K562 (cell line): ENCODE measurements around the gene PRR16. TPM values are rescaled to one million over a fixed set of nuclear protein-coding genes. Genes with fewer than 3 reads are reported as not detected.
A peak's percentile ranks its signal among the peaks of the same experiment; 100 is the strongest.

Experiments used
- AFF1 ChIP-seq, 2 experiments: fragments of 450-650 bp; IDR thresholded peaks; 2 replicates each; pipeline ENCODE4 v1.6.1; 2018; ENCODE audit warnings: mild to moderate bottlenecking in 2 of 2, low read depth in 1 of 2; ENCODE audit not compliant: partially characterized antibody in 2 of 2
- BRF1 ChIP-seq: IDR thresholded peaks from 3 replicates; pipeline ENCODE4 v1.6.1; 2011; ENCODE audit warnings: borderline replicate concordance, mild to moderate bottlenecking; ENCODE audit not compliant: insufficient read length; ENCODE audit errors: extremely low read depth
- CCAR2 ChIP-seq: fragments of 200-400 bp; formaldehyde crosslinking; IDR thresholded peaks from 2 replicates; pipeline ENCODE4 v1.6.1; 2017; ENCODE audit warnings: mild to moderate bottlenecking, low read depth, low read length
- E2F4 ChIP-seq: sonication (generic); formaldehyde crosslinking; IDR thresholded peaks from 2 replicates; pipeline ENCODE4 v1.8.0; 2022; ENCODE audit warnings: mild to moderate bottlenecking, low read depth, missing genetic modification reagents
- HNRNPUL1 ChIP-seq: fragments of 200-400 bp; formaldehyde crosslinking; IDR thresholded peaks from 2 replicates; pipeline ENCODE4 v1.6.1; 2017; ENCODE audit warnings: low read length
- SRSF7 ChIP-seq: fragments of 200-400 bp; formaldehyde crosslinking; optimal IDR thresholded peaks from 2 replicates; pipeline ENCODE3; 2017; ENCODE audit warnings: mild to moderate bottlenecking, low read depth, low read length
- TAL1 ChIP-seq: fragments of 450-650 bp; IDR thresholded peaks from 2 replicates; pipeline ENCODE4 v1.6.1; 2016; ENCODE audit warnings: mild to moderate bottlenecking
- ZNF224 ChIP-seq: sonication (generic); formaldehyde crosslinking; IDR thresholded peaks from 2 replicates; pipeline ENCODE4 v1.8.0; 2022; ENCODE audit warnings: mild to moderate bottlenecking, missing genetic modification reagents
- polyA plus RNA-seq, 8 experiments: library from polyadenylated mRNA; depleted of rRNA in 4 of 8; stranded (reverse) in 5 of 8; unstranded in 3 of 8; fragments of >200 nt; fragmentation: Nextera tagmentation in 2 of 8; fragmentation: Illumina TruSeq in 1 of 8; extraction: Ambion mirVana in 2 of 8; extraction: Trizol in 1 of 8; gene quantifications; 2 replicates each; pipeline versions ENCODE4 v1.2.1 to v1.2.3, GENCODE V29; 2011 to 2014; ENCODE audit warnings: inconsistent platforms in 1 of 8, missing spikeins in 1 of 8
- total RNA-seq, 7 experiments: library from RNA; depleted of rRNA in 6 of 7; stranded (reverse); fragments of >200 nt in 6 of 7; fragmentation: Illumina TruSeq in 2 of 7; extraction: Trizol in 2 of 7; gene quantifications; 2 replicates each; pipeline versions ENCODE4 v1.2.1 to v1.2.3, GENCODE V29; 2011 to 2021; ENCODE audit warnings: low replicate concordance in 1 of 7
- TF ChIP-seq, protein P1 (sequence below): fragments of 450-650 bp; IDR thresholded peaks from 2 replicates; pipeline ENCODE4 v1.6.1; 2018; ENCODE audit not compliant: partially characterized antibody
- TF ChIP-seq, protein P2 (sequence below), 2 experiments: fragments of 250-450 bp in 1 of 2; fragments of 450-650 bp in 1 of 2; sonication (Bioruptor Pico) in 1 of 2; IDR thresholded peaks; 2 replicates each; pipeline versions ENCODE4 v1.6.1 to v1.8.0; 2016 to 2021; ENCODE audit warnings: mild to moderate bottlenecking in 2 of 2, moderate library complexity in 2 of 2, missing compliant biosample characterization in 1 of 2, missing genetic modification characterization in 1 of 2

PRR16 gene
- total and polyA plus RNA-seq, 9 of the 15 experiments (the other 6 are each of a cell fraction or from before 2014, with no cell fraction given): 0.61 to 10.1 (median 3.3) TPM

DNA sequence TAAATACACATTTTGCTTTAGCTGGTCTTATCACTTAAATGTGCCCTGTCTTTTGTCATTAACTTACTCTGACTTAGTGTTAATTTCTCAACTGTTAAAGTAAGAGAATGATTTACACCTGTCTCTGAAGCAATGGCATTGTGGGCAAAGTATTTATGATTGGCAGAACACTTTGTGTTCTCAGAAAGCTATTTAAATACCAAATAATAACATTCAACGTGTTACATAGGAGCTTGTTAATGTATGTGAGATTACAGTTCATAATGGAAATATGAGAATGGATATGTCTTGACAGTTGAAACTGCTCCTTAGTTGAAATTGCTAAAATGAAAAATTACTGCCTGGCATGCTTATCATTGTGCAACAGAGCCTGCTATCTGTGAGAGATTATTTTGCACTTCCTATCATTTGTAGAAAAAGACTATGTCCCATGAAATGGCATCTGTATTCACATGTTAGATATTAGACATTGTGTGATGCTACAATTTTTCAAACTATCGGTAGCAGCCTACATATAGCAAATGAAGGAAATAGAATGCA lies 46.1 kb downstream of the PRR16 start (continued):
- no peak for TF ChIP-seq ZNF224 (CRISPR knock-in tag)
- TF ChIP-seq E2F4 (CRISPR knock-in tag): no peak
- TF ChIP-seq, protein P1, sequence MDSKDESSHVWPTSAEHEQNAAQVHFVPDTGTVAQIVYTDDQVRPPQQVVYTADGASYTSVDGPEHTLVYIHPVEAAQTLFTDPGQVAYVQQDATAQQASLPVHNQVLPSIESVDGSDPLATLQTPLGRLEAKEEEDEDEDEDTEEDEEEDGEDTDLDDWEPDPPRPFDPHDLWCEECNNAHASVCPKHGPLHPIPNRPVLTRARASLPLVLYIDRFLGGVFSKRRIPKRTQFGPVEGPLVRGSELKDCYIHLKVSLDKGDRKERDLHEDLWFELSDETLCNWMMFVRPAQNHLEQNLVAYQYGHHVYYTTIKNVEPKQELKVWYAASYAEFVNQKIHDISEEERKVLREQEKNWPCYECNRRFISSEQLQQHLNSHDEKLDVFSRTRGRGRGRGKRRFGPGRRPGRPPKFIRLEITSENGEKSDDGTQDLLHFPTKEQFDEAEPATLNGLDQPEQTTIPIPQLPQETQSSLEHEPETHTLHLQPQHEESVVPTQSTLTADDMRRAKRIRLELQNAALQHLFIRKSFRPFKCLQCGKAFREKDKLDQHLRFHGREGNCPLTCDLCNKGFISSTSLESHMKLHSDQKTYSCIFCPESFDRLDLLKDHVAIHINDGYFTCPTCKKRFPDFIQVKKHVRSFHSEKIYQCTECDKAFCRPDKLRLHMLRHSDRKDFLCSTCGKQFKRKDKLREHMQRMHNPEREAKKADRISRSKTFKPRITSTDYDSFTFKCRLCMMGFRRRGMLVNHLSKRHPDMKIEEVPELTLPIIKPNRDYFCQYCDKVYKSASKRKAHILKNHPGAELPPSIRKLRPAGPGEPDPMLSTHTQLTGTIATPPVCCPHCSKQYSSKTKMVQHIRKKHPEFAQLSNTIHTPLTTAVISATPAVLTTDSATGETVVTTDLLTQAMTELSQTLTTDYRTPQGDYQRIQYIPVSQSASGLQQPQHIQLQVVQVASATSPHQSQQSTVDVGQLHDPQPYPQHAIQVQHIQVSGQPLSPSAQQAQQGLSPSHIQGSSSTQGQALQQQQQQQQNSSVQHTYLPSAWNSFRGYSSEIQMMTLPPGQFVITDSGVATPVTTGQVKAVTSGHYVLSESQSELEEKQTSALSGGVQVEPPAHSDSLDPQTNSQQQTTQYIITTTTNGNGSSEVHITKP: no peak
- TF ChIP-seq AFF1 (IDR thresholded peaks at IDR 0.05; ENCODE audit: low read depth in 1 of 2, partially characterized antibody in 2 of 2): no peak
- TF ChIP-seq TAL1: peak; percentile 68
- TF ChIP-seq CCAR2: no peak
- no peak for TF ChIP-seq BRF1
- TF ChIP-seq, protein P2, sequence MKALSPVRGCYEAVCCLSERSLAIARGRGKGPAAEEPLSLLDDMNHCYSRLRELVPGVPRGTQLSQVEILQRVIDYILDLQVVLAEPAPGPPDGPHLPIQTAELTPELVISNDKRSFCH (CRISPR knock-in tag; IDR thresholded peaks at IDR 0.05): no peak
- TF ChIP-seq, protein P2 (tag; IDR thresholded peaks at IDR 0.05): no peak
- TF ChIP-seq HNRNPUL1: no peak
- TF ChIP-seq SRSF7: no peak
